K562 (cell line): Measurements from ENCODE around the gene CYP51A1. TPM values are rescaled to one million over a fixed set of nuclear protein-coding genes. Genes with fewer than 3 reads are reported as not detected.
A peak's percentile ranks its signal among the peaks of the same experiment; 100 is the strongest.

Source experiments
- ATAC-seq: fragments of 200-7000 bp; cut with Tn5 transposase; 3 replicates; pipeline ENCODE4 v1.9.1; 2020; ENCODE audit warnings: moderate library complexity
- BruUV-seq: library from RNA; stranded (reverse); fragments of 400-500 nt; replicated peaks from 2 replicates; lab custom pipeline; 2021; lab: Mats Ljungman, UMichigan
- CTCF ChIA-PET: fragments of 300-600 bp; formaldehyde crosslinking; extraction: SDS; loops from one replicate; lab custom pipeline; 2021; ENCODE audit warnings: low intra/inter-chr PET ratio; lab: Yijun Ruan, JAX
- POLR2A ChIA-PET: fragments of 300-600, 350-650 bp; sonication (Branson Sonifier 250); formaldehyde crosslinking; extraction: SDS; loops from one replicate; lab custom pipeline; 2021; ENCODE audit warnings: antibody characterized with exemption, inconsistent platforms; lab: Yijun Ruan, JAX
- DNase-seq, 4 experiments: peaks; one replicate each; pipeline versions ENCODE4 v3.0.0 to v3.0.0-alpha.2; 2011 to 2018; ENCODE audit warnings: low spot score in 3 of 4, mixed read lengths in 3 of 4; ENCODE audit errors: extremely low read depth in 1 of 4
- FAIRE-seq: peaks from 2 replicates; lab custom pipeline; 2011; peaks lifted over from hg19 to GRCh38; lab: Jason Lieb, UNC
- H2AFZ ChIP-seq: 2 replicates; pipeline ENCODE4 v1.6.0; 2011; ENCODE audit warnings: low read depth, low read length, control low read depth, inconsistent platforms
- H3K27ac ChIP-seq: fragments of 200-600 bp; 3 replicates; pipeline ENCODE4 v1.8.0; 2011; ENCODE audit warnings: low read depth, mild to moderate bottlenecking, control low read depth, inconsistent platforms, low read length, moderate library complexity, mixed read lengths; ENCODE audit errors: extremely low read depth
- H3K27me3 ChIP-seq, 2 experiments: fragments of 300-600 bp in 1 of 2; 2 replicates in 1 of 2; 3 replicates in 1 of 2; pipeline versions ENCODE4 v1.6.0 to v1.8.0; 2011; ENCODE audit warnings: inconsistent platforms in 2 of 2, low read length in 2 of 2, mild to moderate bottlenecking in 1 of 2, mixed read lengths in 1 of 2, moderate library complexity in 1 of 2; ENCODE audit not compliant: control insufficient read depth in 2 of 2, insufficient read depth in 2 of 2
- H3K36me3 ChIP-seq: fragments of 300-600 bp; 3 replicates; pipeline ENCODE4 v1.8.0; 2011; ENCODE audit warnings: mild to moderate bottlenecking, low read length, inconsistent platforms; ENCODE audit not compliant: control insufficient read depth, insufficient read depth
- H3K4me1 ChIP-seq, 2 experiments: fragments of 200-600 bp in 1 of 2; replicated peaks in 1 of 2; 2 replicates in 1 of 2; 3 replicates in 1 of 2; pipeline versions ENCODE4 v1.5.1 to v1.8.0; 2011; ENCODE audit warnings: inconsistent platforms in 2 of 2, low read length in 2 of 2, mild to moderate bottlenecking in 1 of 2, mixed read lengths in 1 of 2, moderate library complexity in 1 of 2; ENCODE audit not compliant: control insufficient read depth in 2 of 2, insufficient read depth in 2 of 2
- H3K4me2 ChIP-seq: 2 replicates; pipeline ENCODE4 v1.6.1; 2011; ENCODE audit warnings: low read length, control low read depth, inconsistent platforms, mixed read lengths; ENCODE audit not compliant: insufficient read depth
- H3K4me3 ChIP-seq: fragments of 200-600 bp; sonication (generic), shearing (Covaris generic); 2 replicates; pipeline ENCODE4 v1.5.1; 2016; ENCODE audit warnings: control low read depth, inconsistent platforms
- H3K79me2 ChIP-seq: fragments of 200-600 bp; 3 replicates; pipeline ENCODE4 v1.8.0; 2011; ENCODE audit warnings: low read length, inconsistent platforms; ENCODE audit not compliant: control insufficient read depth, insufficient read depth
- H3K9ac ChIP-seq, 2 experiments: 2 replicates each; pipeline versions ENCODE4 v1.6.0 to v1.6.1; 2011; ENCODE audit warnings: low read depth in 2 of 2, low read length in 2 of 2, control low read depth in 1 of 2, inconsistent platforms in 1 of 2, mild to moderate bottlenecking in 1 of 2, mixed read lengths in 1 of 2; ENCODE audit not compliant: insufficient read depth in 1 of 2
- H3K9me1 ChIP-seq: one replicate; pipeline ENCODE4 v1.6.0; 2011; ENCODE audit warnings: inconsistent platforms, mild to moderate bottlenecking, low read length, moderate library complexity; ENCODE audit not compliant: control insufficient read depth, insufficient read depth
- H3K9me3 ChIP-seq: replicated peaks from 2 replicates; pipeline ENCODE4 v1.5.1; 2011; ENCODE audit warnings: low read depth, low read length, inconsistent platforms; ENCODE audit not compliant: control insufficient read depth, insufficient read depth
- H4K20me1 ChIP-seq: replicated peaks from 2 replicates; pipeline ENCODE4 v1.6.1; 2011; ENCODE audit warnings: low read length, inconsistent platforms, mixed read lengths; ENCODE audit not compliant: control insufficient read depth, insufficient read depth
- CBFA2T2 ChIP-seq: fragments of 450-650 bp; conservative IDR thresholded peaks from 2 replicates; pipeline ENCODE4 v1.6.1; 2017; ENCODE audit warnings: mild to moderate bottlenecking
- FOXK1 ChIP-seq: sonication (generic); formaldehyde crosslinking; IDR thresholded peaks from 2 replicates; pipeline ENCODE4 v1.8.0; 2022; ENCODE audit warnings: missing genetic modification reagents, mild to moderate bottlenecking, borderline replicate concordance
- ID3 ChIP-seq, 2 experiments: fragments of 250-450 bp in 1 of 2; fragments of 450-650 bp in 1 of 2; sonication (Bioruptor Pico) in 1 of 2; IDR thresholded peaks; 2 replicates each; pipeline versions ENCODE4 v1.6.1 to v1.8.0; 2016 to 2021; ENCODE audit warnings: mild to moderate bottlenecking in 2 of 2, moderate library complexity in 2 of 2, missing compliant biosample characterization in 1 of 2, missing genetic modification characterization in 1 of 2
- PBX2 ChIP-seq, 2 experiments: IDR thresholded peaks in 1 of 2; conservative IDR thresholded peaks in 1 of 2; 2 replicates each; pipeline ENCODE4 v1.6.1; 2016; ENCODE audit warnings: low read depth in 2 of 2, mild to moderate bottlenecking in 1 of 2, missing compliant biosample characterization in 1 of 2, missing genetic modification characterization in 1 of 2, moderate library complexity in 1 of 2
- SLC30A9 ChIP-seq: fragments of 250-450 bp; sonication (Bioruptor Pico); IDR thresholded peaks from 2 replicates; pipeline ENCODE4 v1.8.0; 2022; ENCODE audit warnings: mild to moderate bottlenecking, moderate library complexity
- SMARCA5 ChIP-seq: fragments of 450-650 bp; IDR thresholded peaks from 2 replicates; pipeline ENCODE4 v1.6.1; 2016
- THAP12 ChIP-seq: fragments of 250-450 bp; sonication (Bioruptor Pico); IDR thresholded peaks from 2 replicates; pipeline ENCODE4 v1.9.0; 2021; ENCODE audit warnings: mild to moderate bottlenecking, inconsistent platforms
- TRIM25 ChIP-seq: fragments of 450-650 bp; IDR thresholded peaks from 2 replicates; pipeline ENCODE4 v1.7.0; 2016; ENCODE audit warnings: borderline replicate concordance
- ZNF133 ChIP-seq: fragments of 250-450 bp; sonication (Bioruptor Pico); IDR thresholded peaks from 2 replicates; pipeline ENCODE4 v1.4.0; 2020; ENCODE audit warnings: mild to moderate bottlenecking
- ZNF384 ChIP-seq: IDR thresholded peaks from 2 replicates; pipeline ENCODE4 v1.6.1; 2012; ENCODE audit warnings: low read depth, low read length, improper control_type of control experiment
- WGBS: fragments of 100-300 bp; shearing (Covaris generic); methylation state at CpG from one replicate; pipeline ENCODE4 v1.1.6; 2016; ENCODE audit warnings: low coverage, mixed read lengths; ENCODE audit not compliant: insufficient coverage; ENCODE audit errors: missing lambda C conversion rate; 5-methylcytosine and 5-hydroxymethylcytosine counted together
- in situ Hi-C: fragments of 300-500 bp; cut with MboI; formaldehyde crosslinking; loops from 4 replicates; pipeline ENCODE4 v1.15.0; 2018; ENCODE audit warnings: inconsistent platforms, mixed read lengths
- intact Hi-C: fragments of 100-400 bp; cut with micrococcal nuclease; formaldehyde crosslinking; loops from 2 replicates; pipeline ENCODE4 v1.14.2; 2022
- polyA plus RNA-seq, 8 experiments: library from polyadenylated mRNA; depleted of rRNA in 4 of 8; stranded (reverse) in 5 of 8; unstranded in 3 of 8; fragments of >200 nt; fragmentation: Nextera tagmentation in 2 of 8; fragmentation: Illumina TruSeq in 1 of 8; extraction: Ambion mirVana in 2 of 8; extraction: Trizol in 1 of 8; gene quantifications; 2 replicates each; pipeline versions ENCODE4 v1.2.1 to v1.2.3, GENCODE V29; 2011 to 2014; ENCODE audit warnings: inconsistent platforms in 1 of 8, missing spikeins in 1 of 8
- total RNA-seq, 7 experiments: library from RNA; depleted of rRNA in 6 of 7; stranded (reverse); fragments of >200 nt in 6 of 7; fragmentation: Illumina TruSeq in 2 of 7; extraction: Trizol in 2 of 7; gene quantifications; 2 replicates each; pipeline versions ENCODE4 v1.2.1 to v1.2.3, GENCODE V29; 2011 to 2021; ENCODE audit warnings: low replicate concordance in 1 of 7

CYP51A1 gene
- total and polyA plus RNA-seq, 9 of the 15 experiments (the other 6 are each of a cell fraction or from before 2014, with no cell fraction given): 35.4 to 151 (median 80.3) TPM

GRCh38 chr7:92133133-92133736, 1.0 kb downstream of the CYP51A1 start (continued):
- TF ChIP-seq TRIM25: 0 out of 2 replicates have a peak, but pooled peaks have one; percentile 53

- Histone ChIP-seq H3K4me1 (peaks cover 19 to 20% of the 10 kb centered on the region in 2 experiments; a peak in 3 of 5 replicates), H3K36me3 (peaks cover 54% of the 10 kb centered on the region), H3K4me2 (peak overlapping the region; percentile 44), H3K27me3 (no peaks in the 10 kb centered on the region), H3K9ac (0 out of 4 replicates have a peak overlapping the region, but pooled peaks of 1 of the 2 experiments have one; percentile 10), H3K79me2 (peaks cover 54% of the 10 kb centered on the region), H4K20me1 (peaks cover 8% of the 10 kb centered on the region; the same call in 1 of the 2 replicates), H3K9me1 (no peaks in the 10 kb centered on the region), H3K4me3 (peak overlapping the region; percentile 95; the same call in 1 of the 2 replicates), H3K9me3 (no peaks in the 10 kb centered on the region), H2AFZ (0 out of 2 replicates have a peak overlapping the region, but pooled peaks have one; percentile 3), H3K27ac (no peak overlapping the region)
- POLR2A ChIA-PET: no interaction called here
- DNase-seq: no peak
- 51% methylated on average over 4 of the region's 4 CpGs for WGBS
- BruUV-seq: no TSS peak
- FAIRE-seq: no peak
- CTCF ChIA-PET: interaction anchor here (0.7 kb wide), 1 partner anchor 113 kb away, joined by 3 read pairs; no protein-coding TSS in a partner anchor
- in situ Hi-C loops (loop anchor here (10.0 kb wide), 1 partner anchor 303 kb away; no protein-coding TSS in a partner anchor), intact Hi-C loops (loop anchor here (5.0 kb wide), 1 partner anchor 290 kb away; no protein-coding TSS in a partner anchor)
- ATAC-seq: no peak
- no peak for TF ChIP-seq ID3 (CRISPR knock-in tag; IDR thresholded peaks at IDR 0.05)
- TF ChIP-seq ID3 (tag; IDR thresholded peaks at IDR 0.05): no peak
- TF ChIP-seq ZNF384: no peak
- no peak for TF ChIP-seq FOXK1 (CRISPR knock-in tag)
- TF ChIP-seq ZNF133 (CRISPR knock-in tag): no peak
- no peak for TF ChIP-seq SMARCA5
- no peak for TF ChIP-seq SLC30A9 (CRISPR knock-in tag)
- no peak for TF ChIP-seq THAP12 (CRISPR knock-in tag)
- TF ChIP-seq PBX2 (CRISPR knock-in tag; IDR thresholded peaks at IDR 0.05; ENCODE audit: low read depth): no peak
- peak; percentile 60 for TF ChIP-seq PBX2 (tag; conservative IDR thresholded peaks at IDR 0.05; ENCODE audit: low read depth)
- TF ChIP-seq CBFA2T2: no peak
Observed at GRCh38 chr7:92131764-92132330, 2.4 kb downstream of the CYP51A1 start.
